HG03520 (cell line): ENCODE results near the gene TMEM255B.

Source experiments
- ATAC-seq: cut with Tn5 transposase; IDR thresholded peaks from one replicate; pipeline ENCODE4 v1.9.1; 2021; ENCODE audit warnings: mild to moderate bottlenecking, moderate library complexity; ENCODE audit not compliant: unreplicated experiment

TMEM255B gene

GRCh38 chr13:113845723-113846635 lies 87.0 kb downstream of the TMEM255B start:
- no peak for ATAC-seq

GRCh38 chr13:113846636-113847318 lies 87.8 kb downstream of the TMEM255B start:
- no peak for ATAC-seq

GRCh38 chr13:113848020-113848419 lies 89.0 kb downstream of the TMEM255B start:
- ATAC-seq, result no peak

- no peak for ATAC-seq
Observed at GRCh38 chr13:113848431-113849260, 89.6 kb downstream of the TMEM255B start.

GRCh38 chr13:113849546-113849945 lies 90.5 kb downstream of the TMEM255B start:
- no peak for ATAC-seq

- ATAC-seq, result no peak
Observed at GRCh38 chr13:113849981-113850721, 91.1 kb downstream of the TMEM255B start.

- no peak for ATAC-seq
Observed at GRCh38 chr13:113850722-113851479, 91.9 kb downstream of the TMEM255B start.

GRCh38 chr13:113851480-113851803 lies 92.4 kb downstream of the TMEM255B start:
- no peak for ATAC-seq

GRCh38 chr13:113851826-113852535 lies 93.0 kb downstream of the TMEM255B start:
- no peak for ATAC-seq

GRCh38 chr13:113852536-113853517 lies 93.8 kb downstream of the TMEM255B start:
- ATAC-seq, result no peak

- ATAC-seq, result no peak
Observed at GRCh38 chr13:113853518-113854237, 94.7 kb downstream of the TMEM255B start.

GRCh38 chr13:113854238-113855011 lies 95.4 kb downstream of the TMEM255B start:
- no peak for ATAC-seq

GRCh38 chr13:113855012-113855921 lies 96.2 kb downstream of the TMEM255B start:
- no peak for ATAC-seq

GRCh38 chr13:113855931-113856715 lies 97.1 kb downstream of the TMEM255B start:
- ATAC-seq, result no peak

GRCh38 chr13:113856716-113857065 lies 97.7 kb downstream of the TMEM255B start:
- no peak for ATAC-seq
